UCSD-AML1 (cell line): Measurements from ENCODE around the gene THBS4.

Experiments
- DNase-seq: peaks from one replicate; lab custom pipeline; 2025; ENCODE audit not compliant: unreplicated experiment; lab: John Stamatoyannopoulos, UW

THBS4 gene

GRCh38 chr5:80034962-80035821 is at the start of gene THBS4:
Gene THBS4 (plus strand): TSS chr5:80035348. CDS start chr5:80035538, 190 bp downstream.
- no peak for DNase-seq

DNA sequence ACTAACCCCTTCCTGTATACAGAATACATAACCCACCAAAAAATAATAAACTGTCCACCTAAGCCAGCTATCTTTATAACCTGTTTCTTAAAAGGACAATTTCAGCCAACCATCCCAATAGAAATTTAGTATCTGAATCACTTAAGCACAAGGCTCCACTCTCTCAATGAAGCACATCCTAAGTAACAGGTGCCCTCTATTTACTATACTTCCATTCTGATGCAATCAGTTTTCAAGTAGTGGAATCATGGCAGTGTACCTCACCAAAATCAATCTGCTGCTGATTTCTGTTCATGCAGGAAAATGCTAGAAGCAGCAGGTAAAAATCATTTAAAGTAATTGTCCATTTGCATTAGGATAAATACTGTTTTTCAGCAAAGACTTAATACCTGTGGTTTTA is 48.9 kb upstream of the THBS4 start:
- DNase-seq, result no peak

GRCh38 chr5:79990205-79990597 is 44.9 kb upstream of the THBS4 start:
- no peak for DNase-seq

- no peak for DNase-seq
Measured at GRCh38 chr5:79990598-79991507, 44.3 kb upstream of the THBS4 start, which contains the start of gene MTX3. Gene MTX3 (minus strand): TSS chr5:79991262. CDS start chr5:79991238, 24 bp downstream.

DNA sequence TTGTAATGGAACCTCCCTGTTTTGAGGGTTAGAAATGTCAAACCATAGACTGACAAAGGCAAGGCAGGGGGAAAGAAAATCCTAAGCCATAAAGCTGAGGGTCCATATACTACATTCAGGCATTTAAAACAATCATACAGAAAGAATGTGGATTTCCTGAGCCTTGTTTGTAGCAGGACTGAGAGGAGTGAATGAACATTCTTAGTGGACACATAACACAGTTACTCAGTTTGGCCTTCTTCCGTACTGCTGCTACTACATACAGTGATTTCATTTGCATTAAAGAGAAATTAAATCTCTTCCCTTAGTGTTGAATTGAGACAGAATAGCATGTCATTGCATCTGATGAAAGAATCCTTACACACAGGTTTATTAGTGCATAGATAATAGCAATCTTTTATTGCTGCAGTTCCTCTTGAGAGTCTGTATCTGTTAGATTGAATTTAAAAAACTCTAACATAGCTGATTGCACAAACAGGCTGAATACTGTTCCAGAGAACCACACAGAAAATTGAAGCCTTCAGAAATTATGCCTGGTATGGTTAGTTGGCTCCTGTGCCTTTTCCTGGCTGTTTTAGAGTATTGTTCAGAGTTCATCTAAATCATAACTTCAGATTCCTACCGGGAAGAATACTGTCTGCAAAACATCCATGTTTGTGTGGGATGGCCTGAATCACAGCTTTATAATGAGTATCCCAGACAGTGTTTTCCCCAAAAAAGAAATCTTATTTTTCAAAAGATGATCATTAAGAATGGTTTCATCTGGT is 42.1 kb upstream of the THBS4 start:
- DNase-seq, result no peak

- DNase-seq, result no peak
Measured at GRCh38 chr5:79999722-80000121, 35.4 kb upstream of the THBS4 start.

GRCh38 chr5:80002677-80003076 is 32.5 kb upstream of the THBS4 start:
- DNase-seq, result no peak

DNA sequence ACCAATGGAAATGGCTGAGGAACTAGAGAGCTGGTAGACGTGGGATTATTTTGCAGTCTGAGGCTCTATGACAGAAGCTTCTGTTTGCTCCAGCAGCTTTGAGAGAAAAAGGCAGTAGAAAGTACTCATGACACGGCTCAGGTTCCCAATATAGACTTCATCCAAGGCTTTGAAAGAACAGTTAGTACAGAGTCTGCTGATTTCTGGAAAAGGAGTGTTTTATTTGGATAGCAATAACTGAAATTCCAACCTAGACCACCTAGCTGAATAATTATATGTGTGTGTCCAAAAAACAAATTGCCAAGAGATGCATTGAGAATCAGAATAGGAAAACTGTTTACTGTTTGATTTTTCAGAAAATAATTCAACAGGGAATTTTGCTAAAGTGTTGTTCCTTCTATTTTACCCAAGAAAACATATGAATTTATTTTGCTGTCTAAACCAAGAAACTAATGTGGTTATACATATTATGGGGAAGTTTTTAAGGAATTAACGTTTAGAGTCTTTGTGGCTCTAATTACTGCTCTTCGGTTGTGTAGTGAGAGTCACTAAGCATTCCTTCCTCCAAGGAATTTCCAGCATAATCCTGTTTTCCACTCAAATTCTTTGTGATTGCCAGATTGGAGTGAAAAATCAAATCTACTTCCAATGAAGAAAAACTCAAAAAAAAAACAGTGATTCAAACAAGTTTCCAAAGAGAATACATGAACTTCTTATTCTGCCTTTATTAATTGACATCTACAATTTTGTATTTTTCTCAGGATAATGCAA is 26.0 kb upstream of the THBS4 start:
- DNase-seq, result no peak

DNA sequence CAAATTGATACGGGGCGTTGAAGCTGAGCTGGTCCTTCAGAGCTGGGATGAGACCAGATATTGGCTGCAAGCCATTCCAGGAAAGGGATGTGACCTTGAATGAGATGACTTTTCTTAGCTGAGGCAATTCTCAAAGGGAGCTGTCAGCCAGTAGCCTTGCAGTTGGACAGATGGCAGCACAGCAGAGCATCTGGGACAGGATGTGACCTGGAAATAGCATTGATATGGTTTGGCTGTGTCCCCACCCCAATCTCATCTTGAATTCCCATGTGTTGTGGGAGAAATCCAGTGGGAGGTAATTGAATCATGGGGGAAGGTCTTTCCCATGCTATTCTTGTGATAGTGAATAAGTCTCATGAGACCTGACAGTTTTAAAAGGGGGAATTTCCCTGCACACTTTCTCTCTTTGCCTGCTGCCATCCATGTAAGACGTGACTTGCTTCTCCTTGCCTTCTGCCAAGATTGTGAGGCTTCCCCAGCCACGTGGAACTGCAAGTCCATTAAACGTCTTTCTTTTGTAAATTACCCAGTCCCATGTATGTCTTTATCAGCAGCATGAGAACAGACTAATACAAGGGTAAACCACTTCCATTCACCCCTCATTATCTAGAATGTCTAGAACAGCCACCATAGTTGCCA is 24.3 kb upstream of the THBS4 start:
- DNase-seq, result no peak

GRCh38 chr5:80025069-80025468 is 10.1 kb upstream of the THBS4 start:
- no peak for DNase-seq

GRCh38 chr5:80026841-80027240 is 8.3 kb upstream of the THBS4 start:
- no peak for DNase-seq

- DNase-seq, result no peak
Measured at GRCh38 chr5:80031109-80031508, 4.0 kb upstream of the THBS4 start.

GRCh38 chr5:80033513-80033912 is 1.6 kb upstream of the THBS4 start:
- no peak for DNase-seq

GRCh38 chr5:80034559-80034958 is 589 bp upstream of the THBS4 start:
- no peak for DNase-seq

DNA sequence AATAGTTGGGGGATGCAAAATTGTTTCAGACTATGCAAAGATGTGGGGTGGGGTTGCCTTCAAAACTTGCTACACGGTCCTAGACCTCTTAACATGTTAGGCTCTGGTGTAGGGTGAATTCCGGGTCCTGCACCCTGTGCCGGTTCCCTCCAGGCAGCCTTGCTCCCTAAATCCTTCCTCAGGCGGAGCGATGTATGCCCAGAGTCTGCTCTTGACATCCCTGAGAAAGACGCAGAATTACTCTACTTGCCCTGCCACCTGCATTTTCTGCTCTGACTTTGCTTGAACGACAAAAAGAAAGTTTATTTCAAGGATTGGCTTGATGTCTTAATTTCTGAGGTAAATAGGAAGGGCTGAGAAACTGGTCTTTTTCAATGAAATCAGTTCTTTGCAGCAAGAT is 691 bp downstream of the THBS4 start:
- DNase-seq, result no peak

GRCh38 chr5:80036615-80037014 is 1.5 kb downstream of the THBS4 start:
- DNase-seq, result no peak

- DNase-seq, result no peak
Measured at GRCh38 chr5:80037366-80037765, 2.2 kb downstream of the THBS4 start.

DNA sequence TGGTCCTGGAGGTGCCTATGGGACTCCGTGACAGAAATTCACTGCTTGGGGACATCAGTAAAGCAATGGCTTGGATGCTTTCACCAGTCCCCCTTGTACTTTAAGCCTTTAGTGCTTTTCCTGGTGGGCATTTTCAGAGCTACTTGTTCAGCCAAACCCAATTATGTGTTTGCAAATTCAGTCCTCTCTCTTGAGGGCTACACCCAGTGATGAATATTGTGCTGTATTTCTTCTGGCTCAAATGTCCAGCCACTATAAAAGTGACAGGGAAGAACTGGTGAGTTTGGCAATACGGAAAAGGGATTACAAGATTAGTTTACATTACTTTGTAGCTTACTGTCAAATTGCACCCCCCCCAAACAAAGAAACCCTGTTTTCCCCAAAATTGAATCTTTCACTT is 4.5 kb downstream of the THBS4 start:
- no peak for DNase-seq

DNA sequence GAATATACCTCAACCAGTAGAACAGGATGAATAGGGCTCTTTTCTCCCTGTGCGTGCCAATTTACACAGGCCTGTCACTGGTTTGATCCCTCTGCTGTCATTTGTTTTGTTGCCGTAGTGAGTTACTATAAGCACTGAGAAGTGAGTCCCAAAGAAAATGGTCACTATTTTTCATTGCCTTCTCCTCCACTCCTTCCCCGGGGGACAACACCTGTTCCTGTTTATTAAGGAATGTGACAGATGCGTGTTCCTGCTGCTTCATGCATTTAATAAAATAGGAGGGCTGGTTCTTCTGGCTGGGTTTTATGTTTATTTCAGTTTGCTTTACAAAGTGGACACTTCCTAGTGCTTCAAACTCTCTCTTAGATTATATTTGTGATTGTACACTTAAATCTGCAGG is 6.4 kb downstream of the THBS4 start:
- no peak for DNase-seq

DNA sequence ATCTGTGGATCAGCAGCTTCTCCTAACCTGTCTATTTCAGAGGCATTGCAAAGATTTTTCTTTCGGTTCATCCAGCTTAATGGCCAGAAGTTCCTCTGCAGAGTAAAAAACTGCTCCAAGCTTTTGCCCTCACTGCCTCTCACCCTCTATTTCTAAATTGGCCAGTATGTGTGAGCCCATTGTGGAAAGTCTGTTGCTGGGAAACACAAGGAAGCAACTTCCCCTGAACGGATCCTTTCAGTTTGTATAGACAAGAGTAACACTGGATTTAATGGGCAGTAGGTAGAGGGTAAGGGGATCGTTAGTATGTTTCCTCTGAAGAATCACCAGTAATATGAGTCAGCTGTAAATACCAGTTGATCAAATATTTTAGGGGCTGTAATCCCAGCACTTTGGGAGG is 7.2 kb downstream of the THBS4 start:
- DNase-seq, result no peak
